HepG2 (cell line): ENCODE data around the gene UVSSA. TPM values are rescaled to one million over a fixed set of nuclear protein-coding genes. Genes with fewer than 3 reads are reported as not detected.
A peak's percentile ranks its signal among the peaks of the same experiment; 100 is the strongest.

Experiments
- CCDC6 ChIP-seq: sonication (generic); formaldehyde crosslinking; IDR thresholded peaks from 2 replicates; pipeline ENCODE4 v1.8.1; 2022; ENCODE audit warnings: mild to moderate bottlenecking, missing genetic modification reagents, moderate library complexity
- LCORL ChIP-seq, 2 experiments: fragments of 450-650 bp in 1 of 2; sonication (generic) in 1 of 2; formaldehyde crosslinking in 1 of 2; IDR thresholded peaks; 2 replicates each; pipeline versions ENCODE4 v1.5.0 to v1.6.1; 2017 to 2020; ENCODE audit warnings: antibody characterized with exemption in 1 of 2, missing genetic modification reagents in 1 of 2
- MED13 ChIP-seq: sonication (generic); formaldehyde crosslinking; IDR thresholded peaks from 2 replicates; pipeline ENCODE4 v1.5.0; 2020; ENCODE audit warnings: missing genetic modification reagents
- POLR2G ChIP-seq: fragments of 200-400 bp; formaldehyde crosslinking; IDR thresholded peaks from 2 replicates; pipeline ENCODE4 v1.6.1; 2018; ENCODE audit warnings: mild to moderate bottlenecking, low read depth, low read length, moderate library complexity
- REL ChIP-seq: sonication (generic); formaldehyde crosslinking; conservative IDR thresholded peaks from 2 replicates; pipeline ENCODE4 v1.8.0; 2022; ENCODE audit warnings: mild to moderate bottlenecking, missing genetic modification reagents, moderate library complexity
- STAT5B ChIP-seq: sonication (generic); formaldehyde crosslinking; IDR thresholded peaks from 2 replicates; pipeline ENCODE4 v1.4.0; 2020; ENCODE audit warnings: missing genetic modification reagents
- ZNF264 ChIP-seq: sonication (generic); formaldehyde crosslinking; IDR thresholded peaks from 2 replicates; pipeline ENCODE4 v1.4.0; 2020; ENCODE audit warnings: missing genetic modification reagents
- ZNF782 ChIP-seq: sonication (generic); formaldehyde crosslinking; IDR thresholded peaks from 2 replicates; pipeline ENCODE4 v1.4.0; 2020; ENCODE audit warnings: missing genetic modification reagents, mild to moderate bottlenecking, borderline replicate concordance
- polyA plus RNA-seq, 8 experiments: library from polyadenylated mRNA; depleted of rRNA in 3 of 8; stranded (reverse) in 7 of 8; unstranded in 1 of 8; fragments of >200 nt; fragmentation: Illumina TruSeq in 4 of 8; extraction: Trizol in 4 of 8; gene quantifications; 2 replicates each; pipeline versions ENCODE4 v1.2.1 to v1.2.3, GENCODE V29; 2011 to 2016; ENCODE audit warnings: low read depth in 4 of 8, missing spikeins in 1 of 8, mixed read lengths in 1 of 8; ENCODE audit not compliant: insufficient read depth in 1 of 8
- total RNA-seq, 5 experiments: library from RNA; depleted of rRNA; stranded (reverse); fragments of >200 nt; fragmentation: Illumina TruSeq; extraction: Trizol; gene quantifications; 2 replicates each; pipeline ENCODE4 v1.2.3, GENCODE V29; 2016; ENCODE audit warnings: low read depth in 1 of 5
- TF ChIP-seq, protein P1 (sequence below): IDR thresholded peaks from 2 replicates; pipeline ENCODE4 v1.6.1; 2012; ENCODE audit warnings: low read length, improper control_type of control experiment

UVSSA gene
- total and polyA plus RNA-seq, 2 of the 13 experiments (the other 11 are each of a cell fraction or from before 2014, with no cell fraction given): 4.6 to 8.4 TPM

DNA sequence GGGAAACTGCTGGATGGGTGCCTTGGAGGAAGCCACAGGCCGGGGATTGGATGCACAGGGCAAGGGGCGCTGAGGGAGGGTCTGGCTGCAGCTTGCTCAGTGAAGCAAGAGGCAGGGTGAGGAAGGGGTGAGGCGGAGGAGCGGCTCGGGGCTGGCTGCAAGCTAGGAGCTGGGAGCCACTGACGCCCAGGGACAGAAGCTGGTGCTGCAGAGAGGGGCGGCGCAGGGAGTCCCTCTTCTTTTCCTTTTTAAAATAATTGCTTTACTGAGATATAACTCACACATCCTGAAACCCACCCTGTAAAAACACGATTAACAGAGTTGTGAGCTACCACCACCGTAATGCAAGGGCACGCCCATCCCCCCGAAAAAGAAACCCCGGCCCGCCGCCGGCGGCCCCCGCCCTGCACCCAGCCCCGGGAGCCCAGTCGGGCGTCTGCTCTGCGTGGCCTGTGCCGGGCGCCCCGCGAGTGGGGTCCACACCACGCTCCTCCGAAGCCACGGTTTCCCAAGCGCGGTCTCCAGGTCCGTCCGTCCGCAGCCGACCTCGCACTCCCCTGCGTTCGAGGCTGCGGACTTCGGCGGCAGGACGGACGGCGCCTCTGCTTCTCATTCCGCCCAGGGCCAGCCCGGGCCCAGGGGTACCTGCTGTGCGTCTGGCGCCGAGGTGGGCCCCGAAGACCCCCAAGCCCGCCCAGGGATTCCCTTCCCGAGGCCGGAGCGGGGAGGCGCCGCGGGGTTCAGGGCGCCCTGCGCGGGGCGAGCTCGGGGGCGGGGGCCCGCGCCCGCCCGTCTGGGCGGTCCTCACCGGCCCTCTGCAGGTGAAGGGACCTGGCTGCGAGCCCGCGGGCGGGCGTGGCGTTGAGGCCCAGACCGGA is 866 bp upstream of the UVSSA start (continued):
- TF ChIP-seq, protein P1, sequence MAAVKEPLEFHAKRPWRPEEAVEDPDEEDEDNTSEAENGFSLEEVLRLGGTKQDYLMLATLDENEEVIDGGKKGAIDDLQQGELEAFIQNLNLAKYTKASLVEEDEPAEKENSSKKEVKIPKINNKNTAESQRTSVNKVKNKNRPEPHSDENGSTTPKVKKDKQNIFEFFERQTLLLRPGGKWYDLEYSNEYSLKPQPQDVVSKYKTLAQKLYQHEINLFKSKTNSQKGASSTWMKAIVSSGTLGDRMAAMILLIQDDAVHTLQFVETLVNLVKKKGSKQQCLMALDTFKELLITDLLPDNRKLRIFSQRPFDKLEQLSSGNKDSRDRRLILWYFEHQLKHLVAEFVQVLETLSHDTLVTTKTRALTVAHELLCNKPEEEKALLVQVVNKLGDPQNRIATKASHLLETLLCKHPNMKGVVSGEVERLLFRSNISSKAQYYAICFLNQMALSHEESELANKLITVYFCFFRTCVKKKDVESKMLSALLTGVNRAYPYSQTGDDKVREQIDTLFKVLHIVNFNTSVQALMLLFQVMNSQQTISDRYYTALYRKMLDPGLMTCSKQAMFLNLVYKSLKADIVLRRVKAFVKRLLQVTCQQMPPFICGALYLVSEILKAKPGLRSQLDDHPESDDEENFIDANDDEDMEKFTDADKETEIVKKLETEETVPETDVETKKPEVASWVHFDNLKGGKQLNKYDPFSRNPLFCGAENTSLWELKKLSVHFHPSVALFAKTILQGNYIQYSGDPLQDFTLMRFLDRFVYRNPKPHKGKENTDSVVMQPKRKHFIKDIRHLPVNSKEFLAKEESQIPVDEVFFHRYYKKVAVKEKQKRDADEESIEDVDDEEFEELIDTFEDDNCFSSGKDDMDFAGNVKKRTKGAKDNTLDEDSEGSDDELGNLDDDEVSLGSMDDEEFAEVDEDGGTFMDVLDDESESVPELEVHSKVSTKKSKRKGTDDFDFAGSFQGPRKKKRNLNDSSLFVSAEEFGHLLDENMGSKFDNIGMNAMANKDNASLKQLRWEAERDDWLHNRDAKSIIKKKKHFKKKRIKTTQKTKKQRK: no peak
- TF ChIP-seq ZNF264 (CRISPR knock-in tag) (no peak), LCORL (IDR thresholded peaks at IDR 0.05) (no peak), LCORL (CRISPR knock-in tag; IDR thresholded peaks at IDR 0.05) (0 out of 2 replicates have a peak, but pooled peaks have one; percentile 7), REL (CRISPR knock-in tag) (peak; percentile 74), CCDC6 (no peak), STAT5B (no peak), POLR2G (no peak), ZNF782 (CRISPR knock-in tag) (no peak), MED13 (CRISPR knock-in tag) (no peak)
